Smooth muscle cell (in vitro differentiated cells): Measurements from ENCODE around the gene PXYLP1. TPM values are rescaled to one million over a fixed set of nuclear protein-coding genes. Genes with fewer than 3 reads are reported as not detected.
"Not testable (repeated sequence)": the region's sequence is repeated elsewhere in the genome, so short reads cannot be mapped to it uniquely, and the experiment has no call there.

Experiments used
- DNase-seq: peaks from one replicate; lab custom pipeline; 2025; ENCODE audit not compliant: unreplicated experiment; lab: John Stamatoyannopoulos, UW
- H2AFZ ChIP-seq: fragments of 200-600 bp; sonication (generic); 2 replicates; pipeline ENCODE4 v1.6.0; 2016; ENCODE audit warnings: antibody characterized with exemption, low read depth, mild to moderate bottlenecking
- H3F3A ChIP-seq: fragments of 200-600 bp; sonication (generic); 2 replicates; pipeline ENCODE4 v1.6.0; 2017; ENCODE audit warnings: antibody characterized with exemption, low read depth
- H3K27ac ChIP-seq: fragments of 200-600 bp; sonication (generic); 2 replicates; pipeline ENCODE4 v1.5.1; 2016; ENCODE audit warnings: low read depth, mild to moderate bottlenecking
- H3K27me3 ChIP-seq: fragments of 200-600 bp; sonication (generic); 2 replicates; pipeline ENCODE4 v1.6.1; 2016; ENCODE audit warnings: low read depth, mild to moderate bottlenecking
- H3K36me3 ChIP-seq: fragments of 200-600 bp; sonication (generic); 2 replicates; pipeline ENCODE4 v1.5.1; 2016; ENCODE audit warnings: low read depth
- H3K4me1 ChIP-seq: fragments of 200-600 bp; sonication (generic); 2 replicates; pipeline ENCODE4 v1.5.1; 2016; ENCODE audit warnings: low read depth
- H3K4me2 ChIP-seq: fragments of 200-600 bp; sonication (generic); 2 replicates; pipeline ENCODE4 v1.6.0; 2016; ENCODE audit warnings: mild to moderate bottlenecking
- H3K4me3 ChIP-seq: fragments of 200-600 bp; sonication (generic); 2 replicates; pipeline ENCODE4 v1.5.1; 2016; ENCODE audit warnings: mild to moderate bottlenecking
- H3K79me2 ChIP-seq: fragments of 200-600 bp; sonication (generic); 2 replicates; pipeline ENCODE4 v1.6.0; 2016; ENCODE audit warnings: low read depth, mild to moderate bottlenecking
- H3K9ac ChIP-seq: fragments of 200-600 bp; sonication (generic); 2 replicates; pipeline ENCODE4 v1.6.0; 2016; ENCODE audit warnings: low read depth
- H3K9me3 ChIP-seq: fragments of 200-600 bp; sonication (generic); replicated peaks from 2 replicates; pipeline ENCODE4 v1.5.1; 2016; ENCODE audit warnings: low read depth
- H4K20me1 ChIP-seq: fragments of 200-600 bp; sonication (generic); 2 replicates; pipeline ENCODE4 v1.6.0; 2016; ENCODE audit warnings: low read depth
- CTCF ChIP-seq: fragments of 200-600 bp; sonication (generic); IDR thresholded peaks from 2 replicates; pipeline ENCODE4 v1.5.1; 2017; ENCODE audit warnings: borderline replicate concordance, mild to moderate bottlenecking, antibody characterized with exemption; ENCODE audit not compliant: insufficient read depth, poor library complexity, severe bottlenecking
- WGBS: methylation state at CpG from one replicate; pipeline ENCODE4 v1.1.7; 2016; ENCODE audit warnings: low lambda C conversion rate; 5-methylcytosine and 5-hydroxymethylcytosine counted together
- polyA plus RNA-seq: library from polyadenylated mRNA; unstranded; fragments of >200 nt; fragmentation: Nextera tagmentation; extraction: Ambion mirVana; gene quantifications from 2 replicates; pipeline ENCODE4 v1.2.1, GENCODE V29; 2016
- total RNA-seq: library from RNA; depleted of rRNA; stranded (reverse); fragments of >200 nt; gene quantifications from 2 replicates; pipeline ENCODE4 v1.2.3, GENCODE V29; 2014

PXYLP1 gene
- total and polyA plus RNA-seq, 2 experiments from 2014 or later: 3.3 to 5.6 TPM

DNA sequence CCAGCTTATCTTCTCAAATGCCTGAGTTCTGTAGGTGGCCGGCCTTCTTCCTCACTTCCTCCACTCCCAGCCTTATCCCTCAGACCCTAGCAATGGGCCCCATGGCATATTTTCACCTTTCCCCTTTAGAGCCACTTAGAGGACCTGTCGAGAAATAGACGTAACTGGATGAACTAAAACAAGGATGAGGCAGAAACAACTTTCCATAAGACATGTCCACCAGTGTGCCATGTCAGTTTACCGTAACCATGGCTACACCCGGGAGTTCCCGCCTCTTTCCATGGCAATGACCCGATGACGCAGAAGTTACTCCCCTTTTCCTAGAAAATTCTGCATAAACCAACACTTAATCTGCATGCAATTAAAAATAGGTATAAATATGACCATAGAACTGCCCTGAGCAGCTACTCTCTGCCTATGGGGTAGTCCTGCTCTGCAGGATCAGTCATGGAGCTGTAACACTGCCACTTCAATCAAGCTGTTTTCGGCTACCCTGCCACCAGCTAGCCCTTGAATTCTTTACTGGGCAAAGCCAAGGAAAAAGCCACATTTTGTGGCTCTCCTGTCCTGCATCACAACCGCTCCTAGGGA, 81.6 kb downstream of the PXYLP1 start:
- Histone ChIP-seq H3K36me3 (no peaks in the 10 kb centered on the region), H3K9ac (no peak overlapping the region), H3K4me3 (no peak overlapping the region), H2AFZ (no peak overlapping the region), H3K27me3 (no peaks in the 10 kb centered on the region), H3K9me3 (no peaks in the 10 kb centered on the region), H3K79me2 (no peaks in the 10 kb centered on the region), H3K27ac (no peak overlapping the region), H3K4me1 (peaks cover 5% of the 10 kb centered on the region), H3K4me2 (no peak overlapping the region), H4K20me1 (no peaks in the 10 kb centered on the region), H3F3A (no peaks in the 10 kb centered on the region)
- TF ChIP-seq CTCF: no peak
- DNase-seq: no peak
- 98% methylated on average over 10 of the region's 10 CpGs for WGBS

DNA sequence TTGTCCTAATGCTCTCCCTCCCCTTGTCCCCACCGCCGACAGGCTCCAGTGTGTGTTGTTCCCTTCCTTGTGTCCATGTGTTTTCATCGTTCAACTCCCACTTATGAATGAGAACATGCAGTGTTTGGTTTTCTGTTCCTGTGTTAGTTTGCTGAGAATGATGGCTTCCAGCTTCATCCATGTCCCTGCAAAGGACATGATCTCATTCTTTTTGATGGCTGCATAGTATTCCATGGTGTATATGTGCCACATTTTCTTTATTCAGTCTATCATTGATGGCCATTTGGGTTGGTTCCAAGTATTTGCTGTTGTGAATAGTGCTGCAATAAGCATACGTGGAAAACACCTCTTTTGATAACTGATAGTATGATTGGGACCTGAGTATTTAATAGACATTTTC, 82.8 kb downstream of the PXYLP1 start:
- H3K79me2 ChIP-seq, H3K9me3 ChIP-seq, DNase-seq, H3K4me1 ChIP-seq, H3K27me3 ChIP-seq, H3K27ac ChIP-seq, H2AFZ ChIP-seq, H3K9ac ChIP-seq, H3K4me2 ChIP-seq, H3K4me3 ChIP-seq, H3F3A ChIP-seq, H3K36me3 ChIP-seq, H4K20me1 ChIP-seq: not testable (repeated sequence)
- WGBS: 97% methylated on average over 4 of the region's 4 CpGs

- Histone ChIP-seq H2AFZ (no peak overlapping the region), H3K9ac (no peak overlapping the region), H3K4me1 (peaks cover 4% of the 10 kb centered on the region), H3K4me3 (no peak overlapping the region), H3K27me3 (no peaks in the 10 kb centered on the region), H3K9me3 (no peaks in the 10 kb centered on the region), H4K20me1 (no peaks in the 10 kb centered on the region), H3F3A (no peaks in the 10 kb centered on the region), H3K79me2 (no peaks in the 10 kb centered on the region), H3K27ac (no peak overlapping the region), H3K4me2 (no peak overlapping the region), H3K36me3 (no peaks in the 10 kb centered on the region)
- DNase-seq: no peak
- 97% methylated on average over 1 of the region's 1 CpG for WGBS
- no peak for TF ChIP-seq CTCF
These were observed 85.2 kb downstream of the PXYLP1 start for GRCh38 chr3:141316851-141317250.

- H3K4me1 ChIP-seq: no peaks in the 10 kb centered on the region
- H3K27me3 ChIP-seq: no peaks in the 10 kb centered on the region
- H4K20me1 ChIP-seq: no peaks in the 10 kb centered on the region
- no peak overlapping the region for H3K27ac ChIP-seq
- H3K9ac ChIP-seq: no peak overlapping the region
- H3K79me2 ChIP-seq: no peaks in the 10 kb centered on the region
- no peaks in the 10 kb centered on the region for H3K9me3 ChIP-seq
- H2AFZ ChIP-seq: no peak overlapping the region
- H3F3A ChIP-seq: no peaks in the 10 kb centered on the region
- no peak overlapping the region for H3K4me2 ChIP-seq
- no peaks in the 10 kb centered on the region for H3K36me3 ChIP-seq
- no peak for TF ChIP-seq CTCF
- no peak for DNase-seq
- no peak overlapping the region for H3K4me3 ChIP-seq
These were observed 88.9 kb downstream of the PXYLP1 start for GRCh38 chr3:141320399-141321108.
